ENCODE results near the gene COX6A2.

COX6A2 gene

DNA sequence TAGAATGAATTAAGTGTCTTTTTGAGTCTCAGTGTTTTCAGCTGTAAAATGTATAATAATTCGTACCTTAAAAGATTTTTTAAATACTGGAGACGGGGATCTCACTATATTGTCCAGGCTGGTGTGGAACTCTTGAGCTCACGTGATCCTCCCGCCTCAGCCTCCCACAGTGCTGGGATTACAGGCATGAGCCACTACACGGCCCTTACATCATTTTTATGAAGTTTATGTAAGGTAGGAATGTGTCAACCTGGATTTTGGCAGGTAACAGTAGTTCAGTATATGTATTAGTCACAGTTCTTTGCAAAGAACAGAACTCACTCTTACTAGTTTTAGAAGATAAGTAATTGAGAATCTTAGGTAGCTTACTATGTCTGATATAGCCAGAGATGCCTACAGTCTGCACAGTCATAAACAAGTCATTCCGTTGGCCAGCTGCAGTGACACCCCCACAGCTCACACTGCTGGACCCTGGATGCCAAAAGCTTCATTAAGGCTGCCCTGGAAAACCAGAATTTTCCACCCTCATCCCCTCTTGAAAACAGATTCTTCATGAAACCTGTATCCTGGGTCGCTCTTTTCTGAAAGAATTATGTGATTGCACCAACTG, 583 bp upstream of the COX6A2 start:
- Histone ChIP-seq H4K20me1 (ENCODE audit: insufficient read depth, low read length, poor library complexity, severe bottlenecking) (no peaks in the 10 kb centered on the region), H3K9ac (ENCODE audit: low read depth, low read length, poor library complexity, severe bottlenecking) (no peak overlapping the region), H3K36me3 (ENCODE audit: insufficient read depth, low read length) (no peaks in the 10 kb centered on the region), H3K27me3 (ENCODE audit: insufficient read depth, low read length, poor library complexity, severe bottlenecking) (no peaks in the 10 kb centered on the region), H2AFZ (ENCODE audit: low read length) (no peak overlapping the region), H3K4me3 (ENCODE audit: low read length, poor library complexity, severe bottlenecking) (no peak overlapping the region), H3K4me2 (ENCODE audit: low read depth, low read length, poor library complexity, severe bottlenecking) (no peak overlapping the region), H3K9me2 (replicated peaks; ENCODE audit: low read depth, low read length) (no peaks in the 10 kb centered on the region), H3F3A (ENCODE audit: low read depth) (no peaks in the 10 kb centered on the region), H3K9me3 (ENCODE audit: insufficient read depth, low read depth, low read length) (no peaks in the 10 kb centered on the region), H3K4me1 (ENCODE audit: insufficient read depth, low read length, poor library complexity, severe bottlenecking) (peaks cover 12% of the 10 kb centered on the region), H3K79me2 (ENCODE audit: insufficient read depth, low read length) (no peaks in the 10 kb centered on the region)
- TF ChIP-seq EZH2phosphoT487 (IDR thresholded peaks at IDR 0.05; ENCODE audit: borderline replicate concordance): no peak
- TF ChIP-seq, protein P1, sequence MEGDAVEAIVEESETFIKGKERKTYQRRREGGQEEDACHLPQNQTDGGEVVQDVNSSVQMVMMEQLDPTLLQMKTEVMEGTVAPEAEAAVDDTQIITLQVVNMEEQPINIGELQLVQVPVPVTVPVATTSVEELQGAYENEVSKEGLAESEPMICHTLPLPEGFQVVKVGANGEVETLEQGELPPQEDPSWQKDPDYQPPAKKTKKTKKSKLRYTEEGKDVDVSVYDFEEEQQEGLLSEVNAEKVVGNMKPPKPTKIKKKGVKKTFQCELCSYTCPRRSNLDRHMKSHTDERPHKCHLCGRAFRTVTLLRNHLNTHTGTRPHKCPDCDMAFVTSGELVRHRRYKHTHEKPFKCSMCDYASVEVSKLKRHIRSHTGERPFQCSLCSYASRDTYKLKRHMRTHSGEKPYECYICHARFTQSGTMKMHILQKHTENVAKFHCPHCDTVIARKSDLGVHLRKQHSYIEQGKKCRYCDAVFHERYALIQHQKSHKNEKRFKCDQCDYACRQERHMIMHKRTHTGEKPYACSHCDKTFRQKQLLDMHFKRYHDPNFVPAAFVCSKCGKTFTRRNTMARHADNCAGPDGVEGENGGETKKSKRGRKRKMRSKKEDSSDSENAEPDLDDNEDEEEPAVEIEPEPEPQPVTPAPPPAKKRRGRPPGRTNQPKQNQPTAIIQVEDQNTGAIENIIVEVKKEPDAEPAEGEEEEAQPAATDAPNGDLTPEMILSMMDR (conservative IDR thresholded peaks at IDR 0.05; ENCODE audit: low read length): no peak

DNA sequence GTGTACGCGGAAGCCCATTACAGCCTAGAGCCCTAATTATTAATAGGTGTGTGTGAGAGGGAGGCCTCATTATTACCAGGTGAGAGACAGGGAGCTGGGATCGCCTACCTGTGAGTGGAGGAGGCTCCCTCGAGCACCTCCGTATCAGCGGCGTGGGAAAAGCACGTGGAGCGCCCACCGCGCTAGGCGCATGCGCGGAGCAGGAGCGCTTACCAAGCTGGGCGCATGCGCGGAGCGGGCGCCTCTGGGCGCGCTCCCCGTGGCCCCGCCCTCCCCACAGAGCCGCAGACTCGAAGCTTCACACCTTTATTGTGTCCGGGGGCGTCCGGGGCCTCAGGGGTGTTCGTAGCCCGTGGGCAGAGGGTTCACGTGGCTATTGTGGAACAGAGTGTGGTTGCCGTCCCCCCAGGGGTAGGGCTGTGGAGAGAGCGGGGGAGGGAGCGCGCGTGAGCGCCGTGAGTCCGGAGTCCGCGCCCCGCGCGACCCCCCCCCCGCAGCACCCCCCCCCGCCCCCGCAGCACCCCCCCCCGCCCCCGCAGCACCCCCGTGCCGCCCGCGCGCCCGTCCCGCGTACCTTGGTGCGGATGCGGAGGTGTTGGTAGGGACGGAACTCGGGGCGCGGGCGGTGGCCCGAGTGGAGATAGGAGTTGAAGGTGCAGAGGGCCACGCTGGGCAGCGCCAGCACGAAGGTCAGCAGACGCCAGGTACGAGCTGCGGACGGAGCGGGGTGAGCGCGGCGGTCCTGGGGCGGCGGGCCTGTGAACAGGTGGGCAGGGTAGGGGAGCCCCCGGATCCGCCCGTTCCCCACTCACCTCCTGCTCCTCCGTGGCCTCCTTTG, 500 bp downstream of the COX6A2 start:
- TF ChIP-seq, protein P1 (conservative IDR thresholded peaks at IDR 0.05; ENCODE audit: low read length): no peak
- TF ChIP-seq EZH2phosphoT487 (IDR thresholded peaks at IDR 0.05; ENCODE audit: borderline replicate concordance): no peak
- no peaks in the 10 kb centered on the region for H3K9me2 ChIP-seq (replicated peaks; ENCODE audit: low read depth, low read length)
- peaks cover 19% of the 10 kb centered on the region for H3K4me1 ChIP-seq (ENCODE audit: insufficient read depth, low read length, poor library complexity, severe bottlenecking)
- no peaks in the 10 kb centered on the region for H3K27me3 ChIP-seq (ENCODE audit: insufficient read depth, low read length, poor library complexity, severe bottlenecking)
- no peak overlapping the region for H3K4me3 ChIP-seq (ENCODE audit: low read length, poor library complexity, severe bottlenecking)
- H3F3A ChIP-seq (ENCODE audit: low read depth): no peaks in the 10 kb centered on the region
- H3K9me3 ChIP-seq (ENCODE audit: insufficient read depth, low read depth, low read length): no peaks in the 10 kb centered on the region
- no peaks in the 10 kb centered on the region for H3K79me2 ChIP-seq (ENCODE audit: insufficient read depth, low read length)
- no peak overlapping the region for H2AFZ ChIP-seq (ENCODE audit: low read length)
- no peak overlapping the region for H3K9ac ChIP-seq (ENCODE audit: low read depth, low read length, poor library complexity, severe bottlenecking)
- no peaks in the 10 kb centered on the region for H3K36me3 ChIP-seq (ENCODE audit: insufficient read depth, low read length)
- H3K4me2 ChIP-seq (ENCODE audit: low read depth, low read length, poor library complexity, severe bottlenecking): no peak overlapping the region
- H4K20me1 ChIP-seq (ENCODE audit: insufficient read depth, low read length, poor library complexity, severe bottlenecking): no peaks in the 10 kb centered on the region

DNA sequence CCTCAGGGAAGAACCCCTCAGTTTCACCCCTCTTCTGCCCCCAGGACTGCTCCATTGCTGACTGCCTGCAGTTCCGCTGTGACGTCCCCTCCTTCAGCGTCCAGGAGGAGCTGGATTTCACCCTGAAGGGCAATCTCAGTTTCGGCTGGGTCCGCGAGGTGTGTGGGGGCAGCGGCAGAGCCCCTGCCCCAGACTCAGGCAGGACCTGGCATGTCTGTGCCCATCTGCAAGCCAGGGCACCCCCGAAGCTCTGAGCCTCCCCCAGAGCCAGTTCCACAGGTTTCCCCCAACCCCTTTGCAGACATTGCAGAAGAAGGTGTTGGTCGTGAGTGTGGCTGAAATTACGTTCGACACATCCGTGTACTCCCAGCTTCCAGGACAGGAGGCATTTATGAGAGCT, 4.4 kb downstream of the COX6A2 start:
- TF ChIP-seq EZH2phosphoT487 (IDR thresholded peaks at IDR 0.05; ENCODE audit: borderline replicate concordance): no peak
- TF ChIP-seq, protein P1 (conservative IDR thresholded peaks at IDR 0.05; ENCODE audit: low read length): no peak

More for the DNA sequence above, 4.4 kb downstream of the COX6A2 start:
- H3K4me1 ChIP-seq (ENCODE audit: insufficient read depth, low read length, poor library complexity, severe bottlenecking): peaks cover 32% of the 10 kb centered on the region
- H3K9me3 ChIP-seq (ENCODE audit: insufficient read depth, low read depth, low read length): no peaks in the 10 kb centered on the region
- no peak overlapping the region for H3K9ac ChIP-seq (ENCODE audit: low read depth, low read length, poor library complexity, severe bottlenecking)
- no peaks in the 10 kb centered on the region for H3K36me3 ChIP-seq (ENCODE audit: insufficient read depth, low read length)
- H2AFZ ChIP-seq (ENCODE audit: low read length): no peak overlapping the region
- H3K79me2 ChIP-seq (ENCODE audit: insufficient read depth, low read length): no peaks in the 10 kb centered on the region
- H3K27me3 ChIP-seq (ENCODE audit: insufficient read depth, low read length, poor library complexity, severe bottlenecking): no peaks in the 10 kb centered on the region
- H3K4me3 ChIP-seq (ENCODE audit: low read length, poor library complexity, severe bottlenecking): no peak overlapping the region
- no peaks in the 10 kb centered on the region for H3K9me2 ChIP-seq (replicated peaks; ENCODE audit: low read depth, low read length)
- H3F3A ChIP-seq (ENCODE audit: low read depth): peaks cover 3% of the 10 kb centered on the region; the same call in 1 of the 2 replicates
- no peak overlapping the region for H3K4me2 ChIP-seq (ENCODE audit: low read depth, low read length, poor library complexity, severe bottlenecking)
- no peaks in the 10 kb centered on the region for H4K20me1 ChIP-seq (ENCODE audit: insufficient read depth, low read length, poor library complexity, severe bottlenecking)
